B cell (primary cell): ENCODE measurements around the gene BMP6. TPM values are rescaled to one million over a fixed set of nuclear protein-coding genes. Genes with fewer than 3 reads are reported as not detected.

Source experiments
- ATAC-seq: fragments of 200-7000 bp; cut with Tn5 transposase; one replicate; pipeline ENCODE4 v1.10.0; 2021; ENCODE audit warnings: low read depth, mild to moderate bottlenecking, moderate number of reproducible peaks, moderate library complexity
- CTCF ChIA-PET: fragments of 350-600 bp; sonication (Branson Sonifier 250); formaldehyde crosslinking; loops from one replicate; lab custom pipeline; 2021; ENCODE audit warnings: antibody characterized with exemption, inconsistent platforms; lab: Charles Lee
- POLR2A ChIA-PET: fragments of 350-600 bp; sonication (Branson Sonifier 250); formaldehyde crosslinking; loops from one replicate; lab custom pipeline; 2021; ENCODE audit warnings: antibody characterized with exemption; lab: Charles Lee
- DNase-seq: peaks from one replicate; pipeline ENCODE4 v3.0.0; 2013
- H2AFZ ChIP-seq: 2 replicates; pipeline ENCODE4 v1.6.1; 2012; ENCODE audit warnings: mild to moderate bottlenecking, low read depth, low read length; ENCODE audit not compliant: insufficient read depth, poor library complexity, severe bottlenecking
- H3K27ac ChIP-seq, 2 donors: 1 replicate in 1 of 2; 2 replicates in 1 of 2; pipeline ENCODE4 v1.5.1; 2012 to 2013; ENCODE audit warnings: low read length in 2 of 2, mild to moderate bottlenecking in 2 of 2, moderate library complexity in 1 of 2
- H3K27me3 ChIP-seq, 4 experiments: fragments of 200-600 bp in 1 of 4; sonication (generic) in 1 of 4; replicated peaks in 1 of 4; 1 replicate in 2 of 4; 2 replicates in 2 of 4; pipeline versions ENCODE4 v1.6.1 to v1.7.0; 2013 to 2016; ENCODE audit warnings: low read length in 3 of 4, mild to moderate bottlenecking in 2 of 4, mixed read lengths in 1 of 4, moderate library complexity in 1 of 4; ENCODE audit not compliant: insufficient read depth in 4 of 4, control insufficient read depth in 3 of 4; ENCODE audit errors: control extremely low read depth in 1 of 4
- H3K36me3 ChIP-seq, 2 experiments: replicated peaks in 1 of 2; 1 replicate in 1 of 2; 2 replicates in 1 of 2; pipeline versions ENCODE4 v1.6.1 to v1.7.1; 2013; ENCODE audit warnings: low read length in 1 of 2; ENCODE audit not compliant: insufficient read depth in 2 of 2, control insufficient read depth in 1 of 2; ENCODE audit errors: control extremely low read depth in 1 of 2, extremely low read depth in 1 of 2
- H3K4me1 ChIP-seq, 2 donors: fragments of 200-600 bp in 1 of 2; sonication (generic) in 1 of 2; 1 replicate in 1 of 2; 2 replicates in 1 of 2; pipeline versions ENCODE4 v1.5.1 to v1.6.1; 2013 to 2017; ENCODE audit warnings: low read length in 2 of 2; ENCODE audit not compliant: control insufficient read depth in 2 of 2, insufficient read depth in 2 of 2
- H3K4me2 ChIP-seq: replicated peaks from 2 replicates; pipeline ENCODE3; 2012; ENCODE audit warnings: mild to moderate bottlenecking, low read depth, low read length; ENCODE audit not compliant: poor library complexity, severe bottlenecking
- H3K4me3 ChIP-seq, 5 experiments: fragments of 200-600 bp in 1 of 5; sonication (generic) in 1 of 5; 1 replicate in 3 of 5; 2 replicates in 2 of 5; pipeline versions ENCODE4 v1.5.1 to v1.7.0; 2011 to 2016; ENCODE audit warnings: low read length in 4 of 5, mild to moderate bottlenecking in 4 of 5, low read depth in 2 of 5, control low read depth in 1 of 5, moderate library complexity in 1 of 5; ENCODE audit not compliant: insufficient read depth in 1 of 5; ENCODE audit errors: control extremely low read depth in 1 of 5, extremely low read depth in 1 of 5
- H3K79me2 ChIP-seq: fragments of 200-600 bp; sonication (generic); one replicate; pipeline ENCODE4 v1.6.0; 2016; ENCODE audit warnings: low read length; ENCODE audit not compliant: control insufficient read depth, insufficient read depth
- H3K9ac ChIP-seq: fragments of 200-600 bp; sonication (generic); 2 replicates; pipeline ENCODE4 v1.6.1; 2017; ENCODE audit warnings: mild to moderate bottlenecking, low read length, moderate library complexity
- H3K9me3 ChIP-seq, 3 donors: one replicate each; pipeline versions ENCODE4 v1.6.1 to v1.7.1; 2013; ENCODE audit warnings: low read length in 2 of 3; ENCODE audit not compliant: control insufficient read depth in 2 of 3, insufficient read depth in 1 of 3; ENCODE audit errors: control extremely low read depth in 1 of 3
- H4K20me1 ChIP-seq: 2 replicates; pipeline ENCODE4 v1.6.0; 2012; ENCODE audit warnings: mild to moderate bottlenecking, low read length; ENCODE audit not compliant: insufficient read depth, control insufficient read depth, poor library complexity, severe bottlenecking
- H3K27ac Mint-ChIP-seq: one replicate; pipeline ENCODE4 v1.8.0; 2021; ENCODE audit warnings: mixed read lengths
- H3K27me3 Mint-ChIP-seq: one replicate; pipeline ENCODE4 v1.8.0; 2021; ENCODE audit warnings: mixed read lengths
- H3K4me1 Mint-ChIP-seq: one replicate; pipeline ENCODE4 v1.8.0; 2021; ENCODE audit warnings: mixed read lengths
- H3K4me3 Mint-ChIP-seq: one replicate; pipeline ENCODE4 v1.8.0; 2021; ENCODE audit warnings: mixed read lengths
- H3K9me3 Mint-ChIP-seq: one replicate; pipeline ENCODE4 v1.8.0; 2022; ENCODE audit warnings: mixed read lengths; ENCODE audit not compliant: insufficient read depth
- CTCF ChIP-seq: fragments of 200-600 bp; IDR thresholded peaks from one replicate; pipeline ENCODE4 v1.8.0; 2022; ENCODE audit warnings: antibody characterized with exemption, mild to moderate bottlenecking
- EZH2 ChIP-seq: IDR thresholded peaks from 2 replicates; pipeline ENCODE4 v1.6.1; 2012; ENCODE audit warnings: borderline replicate concordance, low read depth, mild to moderate bottlenecking, moderate library complexity, low read length; ENCODE audit not compliant: insufficient read depth, poor library complexity, severe bottlenecking
- WGBS: methylation state at CpG from one replicate; pipeline ENCODE4 v1.1.5; 2013; ENCODE audit warnings: missing lambda C conversion rate; ENCODE audit not compliant: insufficient coverage; 5-methylcytosine and 5-hydroxymethylcytosine counted together
- intact Hi-C: fragments of 100-400 bp; cut with micrococcal nuclease; formaldehyde crosslinking; loops from one replicate; pipeline ENCODE4 v1.10.0; 2022
- polyA plus RNA-seq: library from polyadenylated mRNA; depleted of rRNA; stranded (reverse); fragments of >200 nt; gene quantifications from 2 replicates; pipeline ENCODE4 v1.2.3, GENCODE V29; 2012
- total RNA-seq, 2 donors: library from RNA; stranded (reverse); fragments of 120-200 nt in 1 of 2; gene quantifications; 1 replicate in 1 of 2; 2 replicates in 1 of 2; pipeline versions ENCODE4 v1.2.3 to v1.2.4, GENCODE V29; 2013 to 2022

Gene BMP6
- total and polyA plus RNA-seq, 2 donors (not counting 1 experiment from before 2014, with no cell fraction given): 0.43 to 2.9 TPM

DNA sequence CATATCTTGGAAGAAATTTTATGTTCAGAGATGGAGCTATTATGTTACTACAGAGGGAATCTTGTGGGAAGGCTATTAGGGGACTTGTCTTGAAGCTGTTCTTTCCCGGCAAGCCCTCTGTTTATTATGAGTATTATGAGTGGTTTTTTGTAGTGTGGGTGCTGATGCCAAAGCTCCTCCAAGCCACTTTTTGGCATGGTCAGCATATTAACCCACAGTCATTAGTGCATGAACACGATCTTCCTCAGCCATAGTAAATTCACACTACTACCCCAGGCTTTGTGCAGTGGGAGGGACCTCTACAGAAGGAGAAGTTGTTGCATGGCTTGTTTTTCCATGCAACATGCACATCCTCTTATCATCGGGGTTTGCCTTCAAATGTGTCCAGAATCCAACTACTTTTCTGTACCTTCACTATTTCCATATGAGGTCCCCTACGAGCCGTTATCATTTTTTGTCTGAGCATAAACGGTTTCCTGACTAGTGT lies 6.5 kb upstream of the BMP6 start:
- intact Hi-C loops: no loop called here
- TF ChIP-seq EZH2 (no peak), CTCF (no peak)
- Histone ChIP-seq H3K4me3 (no peak overlapping the region), H3K4me2 (no peak overlapping the region), H3K27ac (no peak overlapping the region), H3K27me3 (peaks cover 0 to 13% (median 7%) of the 10 kb centered on the region in 4 experiments), H3K79me2 (no peaks in the 10 kb centered on the region), H2AFZ (no peak overlapping the region), H3K9me3 (peaks cover 0 to 7% (median 4%) of the 10 kb centered on the region in 3 donors), H3K36me3 (no peaks in the 10 kb centered on the region), H3K4me1 (peaks cover 0 to 8% of the 10 kb centered on the region in 2 donors), H3K9ac (no peak overlapping the region), H4K20me1 (no peaks in the 10 kb centered on the region)
- H3K27me3 Mint-ChIP-seq: peaks cover 56% of the 10 kb centered on the region
- DNase-seq: no peak
- H3K4me3 Mint-ChIP-seq: no peak overlapping the region
- H3K27ac Mint-ChIP-seq: no peak overlapping the region
- peaks cover 13% of the 10 kb centered on the region for H3K9me3 Mint-ChIP-seq
- 52% methylated on average over 2 of the region's 6 CpGs for WGBS
- POLR2A ChIA-PET: no interaction called here
- CTCF ChIA-PET: interaction anchor here (0.6 to 1.6 kb wide), 9 partner anchors 9 to 1189 kb away, joined by 3 to 9 read pairs (median 4); no protein-coding TSS in a partner anchor
- H3K4me1 Mint-ChIP-seq: peaks cover 4% of the 10 kb centered on the region
- ATAC-seq: no peak

DNA sequence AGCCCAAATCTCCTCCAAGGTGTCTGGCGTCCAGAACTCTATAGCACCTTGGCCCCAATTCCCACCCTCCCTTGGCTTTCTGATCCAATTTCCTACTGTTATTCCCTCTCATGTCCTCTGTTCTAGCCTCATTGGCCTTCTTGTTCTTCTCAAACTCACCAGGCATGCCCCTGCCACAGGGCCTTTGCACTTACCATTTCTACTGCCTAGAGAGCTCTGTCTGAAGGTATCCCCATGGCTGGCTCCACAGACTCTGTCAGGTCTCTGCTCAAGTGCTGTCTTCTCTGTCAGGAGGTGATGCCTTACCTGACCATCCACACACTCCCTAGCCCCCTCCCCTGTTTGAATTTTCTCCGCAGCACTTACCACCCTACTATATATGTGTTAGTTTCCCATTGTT lies 5.6 kb upstream of the BMP6 start:
- H3K4me3 Mint-ChIP-seq: no peak overlapping the region
- POLR2A ChIA-PET: no interaction called here
- H3K36me3 ChIP-seq: no peaks in the 10 kb centered on the region
- H3K9me3 Mint-ChIP-seq: peaks cover 11% of the 10 kb centered on the region
- no peak overlapping the region for H3K27ac ChIP-seq
- ATAC-seq (no peak), DNase-seq (no peak)
- peaks cover 59% of the 10 kb centered on the region for H3K27me3 Mint-ChIP-seq
- TF ChIP-seq EZH2: no peak
- H3K4me1 ChIP-seq: peaks cover 0 to 8% of the 10 kb centered on the region in 2 donors
- H3K9ac ChIP-seq: no peak overlapping the region
- no peak overlapping the region for H2AFZ ChIP-seq
- H3K27me3 ChIP-seq: peaks cover 0 to 17% (median 9%) of the 10 kb centered on the region in 4 experiments
- 100% methylated on average over 1 of the region's 2 CpGs for WGBS
- peaks cover 4% of the 10 kb centered on the region for H3K4me1 Mint-ChIP-seq
- no peak overlapping the region for H3K4me3 ChIP-seq
- no peak overlapping the region for H3K27ac Mint-ChIP-seq
- intact Hi-C loops: loop anchor here (10.0 kb wide), 1 partner anchor 194 kb away; the partner anchor contains the start of gene TXNDC5
- no peaks in the 10 kb centered on the region for H3K79me2 ChIP-seq
- peaks cover 0 to 7% (median 4%) of the 10 kb centered on the region in 3 donors for H3K9me3 ChIP-seq
- CTCF ChIA-PET: interaction anchor here (4.4 kb wide), 1 partner anchor 286 kb away, joined by 30 read pairs; no protein-coding TSS in a partner anchor
- no peak overlapping the region for H3K4me2 ChIP-seq
- no peaks in the 10 kb centered on the region for H4K20me1 ChIP-seq
